WTC11 (cell line): ENCODE results near the gene TIGD2.

Experiments used
- CREM ChIP-seq: sonication (generic); formaldehyde crosslinking; IDR thresholded peaks from 2 replicates; pipeline ENCODE4 v1.8.1; 2022; ENCODE audit warnings: mild to moderate bottlenecking, missing genetic modification reagents, moderate library complexity
- TF ChIP-seq, protein P1 (sequence below): fragments of 200-600 bp; IDR thresholded peaks from 2 replicates; pipeline ENCODE4 v1.8.0; 2022; ENCODE audit warnings: antibody characterized with exemption
- TF ChIP-seq, protein P2 (sequence below): sonication (generic); formaldehyde crosslinking; IDR thresholded peaks from 2 replicates; pipeline ENCODE4 v1.8.0; 2022; ENCODE audit warnings: mild to moderate bottlenecking, missing genetic modification reagents
- TF ChIP-seq, protein P3 (sequence below): sonication (generic); formaldehyde crosslinking; IDR thresholded peaks from 2 replicates; pipeline ENCODE4 v1.8.0; 2022; ENCODE audit warnings: mild to moderate bottlenecking, missing genetic modification reagents

DNA sequence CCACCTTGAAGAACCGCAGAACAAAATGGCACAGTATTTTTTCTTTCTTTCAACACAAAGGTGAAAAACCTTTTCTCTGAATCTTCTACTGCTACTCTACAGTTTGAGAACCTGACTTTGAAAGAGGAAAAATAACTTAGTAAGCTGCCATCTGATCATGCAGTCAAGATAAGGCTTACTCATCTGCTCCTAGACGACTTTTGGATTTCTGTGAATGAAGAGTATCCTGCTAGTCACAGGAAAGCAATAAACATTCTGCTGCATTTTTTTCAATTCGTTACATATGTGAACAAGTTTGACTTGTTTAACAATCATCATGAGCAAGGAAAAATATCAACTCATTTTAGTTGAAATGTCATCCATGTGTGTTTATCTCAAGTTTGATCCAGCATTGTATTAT lies 25.2 kb downstream of the TIGD2 start:
- no peak for TF ChIP-seq CREM (CRISPR knock-in tag)
- TF ChIP-seq, protein P1, sequence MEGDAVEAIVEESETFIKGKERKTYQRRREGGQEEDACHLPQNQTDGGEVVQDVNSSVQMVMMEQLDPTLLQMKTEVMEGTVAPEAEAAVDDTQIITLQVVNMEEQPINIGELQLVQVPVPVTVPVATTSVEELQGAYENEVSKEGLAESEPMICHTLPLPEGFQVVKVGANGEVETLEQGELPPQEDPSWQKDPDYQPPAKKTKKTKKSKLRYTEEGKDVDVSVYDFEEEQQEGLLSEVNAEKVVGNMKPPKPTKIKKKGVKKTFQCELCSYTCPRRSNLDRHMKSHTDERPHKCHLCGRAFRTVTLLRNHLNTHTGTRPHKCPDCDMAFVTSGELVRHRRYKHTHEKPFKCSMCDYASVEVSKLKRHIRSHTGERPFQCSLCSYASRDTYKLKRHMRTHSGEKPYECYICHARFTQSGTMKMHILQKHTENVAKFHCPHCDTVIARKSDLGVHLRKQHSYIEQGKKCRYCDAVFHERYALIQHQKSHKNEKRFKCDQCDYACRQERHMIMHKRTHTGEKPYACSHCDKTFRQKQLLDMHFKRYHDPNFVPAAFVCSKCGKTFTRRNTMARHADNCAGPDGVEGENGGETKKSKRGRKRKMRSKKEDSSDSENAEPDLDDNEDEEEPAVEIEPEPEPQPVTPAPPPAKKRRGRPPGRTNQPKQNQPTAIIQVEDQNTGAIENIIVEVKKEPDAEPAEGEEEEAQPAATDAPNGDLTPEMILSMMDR: no peak
- TF ChIP-seq, protein P2, sequence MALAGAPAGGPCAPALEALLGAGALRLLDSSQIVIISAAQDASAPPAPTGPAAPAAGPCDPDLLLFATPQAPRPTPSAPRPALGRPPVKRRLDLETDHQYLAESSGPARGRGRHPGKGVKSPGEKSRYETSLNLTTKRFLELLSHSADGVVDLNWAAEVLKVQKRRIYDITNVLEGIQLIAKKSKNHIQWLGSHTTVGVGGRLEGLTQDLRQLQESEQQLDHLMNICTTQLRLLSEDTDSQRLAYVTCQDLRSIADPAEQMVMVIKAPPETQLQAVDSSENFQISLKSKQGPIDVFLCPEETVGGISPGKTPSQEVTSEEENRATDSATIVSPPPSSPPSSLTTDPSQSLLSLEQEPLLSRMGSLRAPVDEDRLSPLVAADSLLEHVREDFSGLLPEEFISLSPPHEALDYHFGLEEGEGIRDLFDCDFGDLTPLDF (CRISPR knock-in tag): no peak
- TF ChIP-seq, protein P3, sequence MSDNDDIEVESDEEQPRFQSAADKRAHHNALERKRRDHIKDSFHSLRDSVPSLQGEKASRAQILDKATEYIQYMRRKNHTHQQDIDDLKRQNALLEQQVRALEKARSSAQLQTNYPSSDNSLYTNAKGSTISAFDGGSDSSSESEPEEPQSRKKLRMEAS (CRISPR knock-in tag): no peak
